ENCODE data around the gene VRK1. TPM values are rescaled to one million over a fixed set of nuclear protein-coding genes. Genes with fewer than 3 reads are reported as not detected.
A peak's percentile ranks its signal among the peaks of the same experiment; 100 is the strongest.

Gene VRK1
- total and polyA plus RNA-seq, 2 of the 8 experiments (the other 6 are each of a cell fraction or from before 2014, with no cell fraction given): 24.2 to 64.8 TPM

GRCh38 chr14:96808619-96809406 is 11.6 kb downstream of the VRK1 start:
- H3K23ac ChIP-seq (ENCODE audit: insufficient read length): no peak overlapping the region
- 83% methylated on average over 4 of the region's 4 CpGs; no CpG with 5 or more reads in 1 of the 2 experiments for WGBS, 2 experiments (ENCODE audit: extremely low coverage in 1 of 2, insufficient coverage in 1 of 2, insufficient read length in 1 of 2, insufficient replicate concordance in 2 of 2, low coverage in 1 of 2, low lambda C conversion rate in 2 of 2, missing lambda C conversion rate in 1 of 2)
- no peaks in the 10 kb centered on the region for H3K27me3 ChIP-seq (replicated peaks in 1 of 4; ENCODE audit: control insufficient read depth in 3 of 4, extremely low read depth in 1 of 4, insufficient read depth in 3 of 4, low read length in 3 of 4)
- H2BK15ac ChIP-seq (ENCODE audit: low read length): no peak overlapping the region
- H3K56ac ChIP-seq (replicated peaks; ENCODE audit: insufficient read length, low read depth, low read length): no peak overlapping the region
- no peak overlapping the region for H3K4ac ChIP-seq (replicated peaks; ENCODE audit: insufficient read length, low read depth, low read length)
- H2BK120ac ChIP-seq (replicated peaks; ENCODE audit: low read depth, low read length): no peak overlapping the region
- POLR2A ChIA-PET (ENCODE audit: partially characterized antibody): no interaction called here
- peaks cover 10 to 13% of the 10 kb centered on the region in 2 experiments for H4K20me1 ChIP-seq (replicated peaks in 1 of 2; ENCODE audit: control insufficient read depth in 1 of 2, insufficient read depth in 2 of 2, low read length in 2 of 2)
- no peaks in the 10 kb centered on the region for H3K9me3 ChIP-seq (ENCODE audit: insufficient read depth in 2 of 2, low read depth in 1 of 2, low read length in 1 of 2)
- CTCF ChIA-PET (ENCODE audit: partially characterized antibody): interaction anchor here (0.6 to 1.8 kb wide), 3 partner anchors 12 to 69 kb away, joined by 3 to 9 read pairs (median 4); partner anchors contain the start of gene VRK1
- H2BK12ac ChIP-seq (ENCODE audit: low read depth, low read length): no peak overlapping the region
- H4K91ac ChIP-seq (replicated peaks; ENCODE audit: insufficient read length, low read length): no peak overlapping the region
- no peak for FAIRE-seq
- TF ChIP-seq CTBP2 (IDR thresholded peaks at IDR 0.05; ENCODE audit: borderline replicate concordance, insufficient read depth, insufficient read length, low read length) (no peak), SP2 (IDR thresholded peaks at IDR 0.05; ENCODE audit: low read length) (no peak), HDAC2 (IDR thresholded peaks at IDR 0.05; ENCODE audit: borderline replicate concordance in 1 of 2, low read depth in 2 of 2, low read length in 2 of 2) (no peak), CEBPB (IDR thresholded peaks at IDR 0.05; ENCODE audit: low read depth, low read length) (peak; percentile 85)
- no peak overlapping the region for H4K8ac ChIP-seq (ENCODE audit: extremely low read depth, insufficient read depth, low read length)
- no peak overlapping the region for H3K4me3 ChIP-seq (ENCODE audit: extremely low read depth in 1 of 4, insufficient read depth in 2 of 4, low read depth in 3 of 4, low read length in 4 of 4)
- no peak overlapping the region for H3K9ac ChIP-seq (replicated peaks in 1 of 4; ENCODE audit: extremely low read depth in 1 of 4, low read depth in 3 of 4, low read length in 3 of 4)
- H3K18ac ChIP-seq (ENCODE audit: extremely low read depth, low read length): no peak overlapping the region
- H2AK5ac ChIP-seq (ENCODE audit: low read depth, low read length): no peak overlapping the region
- H3K4me1 ChIP-seq (replicated peaks in 1 of 4; ENCODE audit: control insufficient read depth in 3 of 4, insufficient read depth in 4 of 4, low read length in 3 of 4): no peaks in the 10 kb centered on the region; a peak in 1 of 7 replicates
- peaks cover 3 to 100% of the 10 kb centered on the region in 2 experiments for H3K79me2 ChIP-seq (ENCODE audit: control insufficient read depth in 1 of 2, insufficient read depth in 2 of 2, low read length in 2 of 2)
- no peaks in the 10 kb centered on the region for H3K23me2 ChIP-seq (ENCODE audit: low read depth, low read length)
- no peak overlapping the region for H2BK20ac ChIP-seq (ENCODE audit: low read length)
- no peak for DNase-seq (ENCODE audit: low read depth in 1 of 2, low spot score in 2 of 2)
- H3K36me3 ChIP-seq (ENCODE audit: control insufficient read depth in 2 of 4, insufficient read depth in 4 of 4, low read length in 3 of 4): no peaks in the 10 kb centered on the region; a peak in 1 of 8 replicates
- H3K79me1 ChIP-seq (ENCODE audit: low read depth, low read length): peaks cover 8% of the 10 kb centered on the region
- no peak overlapping the region for H3K27ac ChIP-seq (ENCODE audit: low read depth, low read length)
- no peak overlapping the region for H3K4me2 ChIP-seq (ENCODE audit: insufficient read depth in 1 of 2, low read depth in 2 of 2, low read length in 2 of 2)
- H2AFZ ChIP-seq (ENCODE audit: low read length): no peak overlapping the region
- H4K5ac ChIP-seq (ENCODE audit: insufficient read length, low read depth, low read length): no peak overlapping the region
- H3K14ac ChIP-seq (ENCODE audit: insufficient read length): no peak overlapping the region
- no peak overlapping the region for H2BK5ac ChIP-seq (ENCODE audit: low read depth, low read length)

All from H1 (cell line).